ENCODE data around the gene VTI1A.

The VTI1A gene

GRCh38 chr10:112548535-112549276 lies 101.7 kb downstream of the VTI1A start:
- no peak for DNase-seq

- DNase-seq: no peak
These were observed 105.6 kb downstream of the VTI1A start for GRCh38 chr10:112552593-112553110.

- no peak for DNase-seq
These were observed 106.3 kb downstream of the VTI1A start for GRCh38 chr10:112553315-112553714.

GRCh38 chr10:112554263-112554662 lies 107.2 kb downstream of the VTI1A start:
- DNase-seq: no peak

GRCh38 chr10:112557197-112557596 lies 110.2 kb downstream of the VTI1A start:
- no peak for DNase-seq

- no peak for DNase-seq
These were observed 111.6 kb downstream of the VTI1A start for GRCh38 chr10:112558476-112559142.

- no peak for DNase-seq
These were observed 112.3 kb downstream of the VTI1A start for GRCh38 chr10:112559349-112559748.

- no peak for DNase-seq
These were observed 115.1 kb downstream of the VTI1A start for GRCh38 chr10:112562122-112562521.

GRCh38 chr10:112562809-112563663 lies 116.0 kb downstream of the VTI1A start:
- DNase-seq: no peak

- no peak for DNase-seq
These were observed 117.3 kb downstream of the VTI1A start for GRCh38 chr10:112564337-112564736.

- no peak for DNase-seq
These were observed 118.5 kb downstream of the VTI1A start for GRCh38 chr10:112565434-112566053.

GRCh38 chr10:112570585-112570984 lies 123.6 kb downstream of the VTI1A start:
- no peak for DNase-seq

- DNase-seq: no peak
These were observed 132.6 kb downstream of the VTI1A start for GRCh38 chr10:112579578-112579977.

- no peak for DNase-seq
These were observed 133.3 kb downstream of the VTI1A start for GRCh38 chr10:112580267-112580666.

- DNase-seq: no peak
These were observed 134.9 kb downstream of the VTI1A start for GRCh38 chr10:112581921-112582320.

- no peak for DNase-seq
These were observed 136.4 kb downstream of the VTI1A start for GRCh38 chr10:112583236-112583939.

GRCh38 chr10:112584276-112584675 lies 137.3 kb downstream of the VTI1A start:
- no peak for DNase-seq

GRCh38 chr10:112585126-112585525 lies 138.1 kb downstream of the VTI1A start:
- DNase-seq: no peak

GRCh38 chr10:112585960-112586359 lies 138.9 kb downstream of the VTI1A start:
- DNase-seq: no peak

- DNase-seq: no peak
These were observed 140.7 kb downstream of the VTI1A start for GRCh38 chr10:112587729-112588128.

GRCh38 chr10:112588225-112588990 lies 141.4 kb downstream of the VTI1A start:
- no peak for DNase-seq
